NCI-H345 (cell line): Measurements from ENCODE around the gene C12orf50.
A peak's percentile ranks its signal among the peaks of the same experiment; 100 is the strongest.
"Not testable (repeated sequence)": the region's sequence is repeated elsewhere in the genome, so short reads cannot be mapped to it uniquely, and the experiment has no call there.

Source experiments
- DNase-seq: peaks from one replicate; lab custom pipeline; 2025; lab: John Stamatoyannopoulos, UW

C12orf50 gene

GRCh38 chr12:88029093-88029665, at the start of gene C12orf50:
Gene C12orf50, minus strand, starts transcription at chr12:88029401. Its CDS starts 2,439 bp downstream, at chr12:88026962.
- no peak for DNase-seq

- no peak for DNase-seq
These were observed 38.1 kb upstream of the C12orf50 start for GRCh38 chr12:88067301-88067700.

- DNase-seq = no peak
These were observed 34.2 kb upstream of the C12orf50 start for GRCh38 chr12:88063375-88063774.

GRCh38 chr12:88062474-88062873, 33.3 kb upstream of the C12orf50 start:
- no peak for DNase-seq

GRCh38 chr12:88058719-88059077, 29.5 kb upstream of the C12orf50 start:
- no peak for DNase-seq

- no peak for DNase-seq
These were observed 29.0 kb upstream of the C12orf50 start for GRCh38 chr12:88057994-88058718.

GRCh38 chr12:88056571-88056970, 27.4 kb upstream of the C12orf50 start:
- no peak for DNase-seq

GRCh38 chr12:88052686-88053085, 23.5 kb upstream of the C12orf50 start:
- DNase-seq = peak; percentile 23

GRCh38 chr12:88044035-88044434, 14.8 kb upstream of the C12orf50 start:
- no peak for DNase-seq

- DNase-seq = no peak
These were observed 8.6 kb upstream of the C12orf50 start for GRCh38 chr12:88037770-88038169.

GRCh38 chr12:88036353-88036965, 7.3 kb upstream of the C12orf50 start:
- DNase-seq = no peak

GRCh38 chr12:88035907-88036289, 6.7 kb upstream of the C12orf50 start:
- DNase-seq = no peak

GRCh38 chr12:88035271-88035906, 6.2 kb upstream of the C12orf50 start:
- peak; percentile 92 for DNase-seq

GRCh38 chr12:88031161-88031560, 2.0 kb upstream of the C12orf50 start:
- DNase-seq = not testable (repeated sequence)

GRCh38 chr12:88026196-88026595, 3.0 kb downstream of the C12orf50 start:
- DNase-seq = no peak

GRCh38 chr12:88017964-88018363, 11.2 kb downstream of the C12orf50 start:
- no peak for DNase-seq

- no peak for DNase-seq
These were observed 13.4 kb downstream of the C12orf50 start for GRCh38 chr12:88015825-88016224.

GRCh38 chr12:88011755-88012154, 17.4 kb downstream of the C12orf50 start:
- DNase-seq = no peak

GRCh38 chr12:88006351-88006750, 22.9 kb downstream of the C12orf50 start:
- DNase-seq = no peak

GRCh38 chr12:88001327-88001726, 27.9 kb downstream of the C12orf50 start:
- DNase-seq = no peak

GRCh38 chr12:87995581-87996178, 33.5 kb downstream of the C12orf50 start:
- peak; percentile 77 for DNase-seq

GRCh38 chr12:87991483-87991882, 37.7 kb downstream of the C12orf50 start:
- DNase-seq = no peak

GRCh38 chr12:87988534-87988933, 40.7 kb downstream of the C12orf50 start:
- no peak for DNase-seq
